K562 (cell line): ENCODE measurements around the gene CTIF. TPM values are rescaled to one million over a fixed set of nuclear protein-coding genes. Genes with fewer than 3 reads are reported as not detected.
A peak's percentile ranks its signal among the peaks of the same experiment; 100 is the strongest.

ENCODE experiments used
- ARID1B ChIP-seq: fragments of 450-650 bp; IDR thresholded peaks from 2 replicates; pipeline ENCODE4 v1.6.1; 2016; ENCODE audit warnings: antibody characterized with exemption, mild to moderate bottlenecking, inconsistent platforms
- BRD4 ChIP-seq: fragments of 200-600 bp; sonication (generic); IDR thresholded peaks from 2 replicates; pipeline ENCODE4 v1.6.1; 2017; ENCODE audit warnings: inconsistent platforms
- CBX2 ChIP-seq: fragments of 200-600 bp; sonication (generic); IDR thresholded peaks from one replicate; pipeline ENCODE4 v1.6.1; 2012; ENCODE audit warnings: mild to moderate bottlenecking, low read length, inconsistent platforms; ENCODE audit not compliant: insufficient read depth, poor library complexity, severe bottlenecking
- CHCHD3 ChIP-seq: fragments of 250-450 bp; sonication (Bioruptor Pico); IDR thresholded peaks from 2 replicates; pipeline ENCODE4 v2.1.2; 2022; ENCODE audit warnings: mild to moderate bottlenecking
- ETV1 ChIP-seq: fragments of 450-650 bp; conservative IDR thresholded peaks from 2 replicates; pipeline ENCODE4 v1.6.1; 2016; ENCODE audit warnings: missing genetic modification characterization, control low read depth, low read depth, missing compliant biosample characterization
- FOS ChIP-seq: IDR thresholded peaks from 3 replicates; pipeline ENCODE4 v1.6.1; 2011; ENCODE audit not compliant: insufficient read length; ENCODE audit errors: extremely low read depth
- GTF2A2 ChIP-seq: IDR thresholded peaks from 2 replicates; pipeline ENCODE4 v1.6.1; 2016; ENCODE audit warnings: mild to moderate bottlenecking, missing genetic modification characterization, missing compliant biosample characterization
- HDAC6 ChIP-seq: IDR thresholded peaks from 2 replicates; pipeline ENCODE4 v1.6.1; 2012; ENCODE audit warnings: low read depth, mild to moderate bottlenecking, control low read depth, inconsistent platforms, low read length, moderate library complexity
- HDGF ChIP-seq: fragments of 450-650 bp; IDR thresholded peaks from 2 replicates; pipeline ENCODE4 v1.6.1; 2016
- JUND ChIP-seq, 2 experiments: IDR thresholded peaks; 2 replicates in 1 of 2; 3 replicates in 1 of 2; pipeline ENCODE4 v1.6.1; 2011; ENCODE audit warnings: borderline replicate concordance in 2 of 2, low read depth in 2 of 2, low read length in 2 of 2, improper control_type of control experiment in 1 of 2, missing biosample characterization in 1 of 2, missing genetic modification characterization in 1 of 2, missing genetic modification reagents in 1 of 2
- KDM1A ChIP-seq, 2 experiments: fragments of 450-650 bp; IDR thresholded peaks; 2 replicates each; pipeline ENCODE4 v1.6.1; 2016; ENCODE audit warnings: mild to moderate bottlenecking in 2 of 2
- MBD1 ChIP-seq: fragments of 250-450 bp; sonication (Bioruptor Pico); IDR thresholded peaks from 2 replicates; pipeline ENCODE4 v1.8.0; 2022; ENCODE audit warnings: inconsistent platforms
- MYNN ChIP-seq, 2 experiments: sonication (generic); formaldehyde crosslinking in 1 of 2; IDR thresholded peaks; 2 replicates each; pipeline versions ENCODE4 v1.5.0 to v1.6.1; 2016 to 2020; ENCODE audit warnings: antibody characterized with exemption in 1 of 2, missing genetic modification reagents in 1 of 2
- NCOA4 ChIP-seq: fragments of 450-650 bp; IDR thresholded peaks from 2 replicates; pipeline ENCODE4 v1.6.1; 2018; ENCODE audit warnings: mild to moderate bottlenecking; ENCODE audit not compliant: partially characterized antibody
- PTRF ChIP-seq: fragments of 450-650 bp; IDR thresholded peaks from 2 replicates; pipeline ENCODE4 v1.6.1; 2016; ENCODE audit warnings: mild to moderate bottlenecking, missing genetic modification characterization, missing compliant biosample characterization
- SNRNP70 ChIP-seq: fragments of 200-400 bp; formaldehyde crosslinking; optimal IDR thresholded peaks from 2 replicates; pipeline ENCODE3; 2017; ENCODE audit warnings: low read depth, low read length
- YY1 ChIP-seq, 3 experiments: IDR thresholded peaks; 2 replicates each; pipeline ENCODE4 v1.6.1; 2011; ENCODE audit warnings: low read length in 2 of 3, mild to moderate bottlenecking in 2 of 3, moderate library complexity in 2 of 3, borderline replicate concordance in 1 of 3, control low read depth in 1 of 3, low read depth in 1 of 3; ENCODE audit not compliant: insufficient read depth in 3 of 3, insufficient replicate concordance in 2 of 3, control insufficient read depth in 1 of 3, insufficient read length in 1 of 3; ENCODE audit errors: extremely low read depth in 1 of 3
- ZBTB11 ChIP-seq, 3 experiments: fragments of 200-800 bp in 1 of 3; fragments of 250-450 bp in 1 of 3; fragments of 450-650 bp in 1 of 3; sonication (Bioruptor Pico) in 1 of 3; sonication (Bioruptor generic) in 1 of 3; formaldehyde crosslinking in 1 of 3; IDR thresholded peaks; 2 replicates each; pipeline versions ENCODE4 v1.6.1 to v1.8.0; 2016 to 2022; ENCODE audit warnings: mild to moderate bottlenecking in 2 of 3, missing genetic modification characterization in 2 of 3, missing compliant biosample characterization in 1 of 3, moderate library complexity in 1 of 3
- ZBTB43 ChIP-seq: sonication (generic); formaldehyde crosslinking; IDR thresholded peaks from 2 replicates; pipeline ENCODE4 v1.8.0; 2023; ENCODE audit warnings: mild to moderate bottlenecking, missing genetic modification reagents
- ZNF124 ChIP-seq: sonication (generic); formaldehyde crosslinking; IDR thresholded peaks from 2 replicates; pipeline ENCODE4 v1.8.1; 2022; ENCODE audit warnings: missing genetic modification reagents
- ZNF143 ChIP-seq: sonication (generic); formaldehyde crosslinking; IDR thresholded peaks from 2 replicates; pipeline ENCODE4 v1.9.0; 2022; ENCODE audit warnings: mild to moderate bottlenecking, missing genetic modification reagents
- ZZZ3 ChIP-seq: fragments of 450-650 bp; IDR thresholded peaks from 2 replicates; pipeline ENCODE4 v1.6.1; 2016; ENCODE audit warnings: antibody characterized with exemption, mild to moderate bottlenecking, moderate library complexity
- polyA plus RNA-seq, 8 experiments: library from polyadenylated mRNA; depleted of rRNA in 4 of 8; stranded (reverse) in 5 of 8; unstranded in 3 of 8; fragments of >200 nt; fragmentation: Nextera tagmentation in 2 of 8; fragmentation: Illumina TruSeq in 1 of 8; extraction: Ambion mirVana in 2 of 8; extraction: Trizol in 1 of 8; gene quantifications; 2 replicates each; pipeline versions ENCODE4 v1.2.1 to v1.2.3, GENCODE V29; 2011 to 2014; ENCODE audit warnings: inconsistent platforms in 1 of 8, missing spikeins in 1 of 8
- total RNA-seq, 7 experiments: library from RNA; depleted of rRNA in 6 of 7; stranded (reverse); fragments of >200 nt in 6 of 7; fragmentation: Illumina TruSeq in 2 of 7; extraction: Trizol in 2 of 7; gene quantifications; 2 replicates each; pipeline versions ENCODE4 v1.2.1 to v1.2.3, GENCODE V29; 2011 to 2021; ENCODE audit warnings: low replicate concordance in 1 of 7

Gene CTIF
- total and polyA plus RNA-seq, 9 of the 15 experiments (the other 6 are each of a cell fraction or from before 2014, with no cell fraction given): 0.17 to 11.5 (median 2.2) TPM

GRCh38 chr18:48834413-48835031 is 295.7 kb downstream of the CTIF start (continued):
- TF ChIP-seq ZNF143: no peak
- TF ChIP-seq ZZZ3: no peak
- no peak for TF ChIP-seq ZBTB43 (CRISPR knock-in tag)
- TF ChIP-seq CBX2: no peak
- no peak for TF ChIP-seq ZNF124 (CRISPR knock-in tag)
- TF ChIP-seq ARID1B: no peak; the same call in 1 of the 2 replicates
- TF ChIP-seq PTRF (tag): no peak
- no peak for TF ChIP-seq ZBTB11 (CRISPR knock-in tag; IDR thresholded peaks at IDR 0.05)
- TF ChIP-seq JUND (IDR thresholded peaks at IDR 0.05; ENCODE audit: borderline replicate concordance, low read depth, low read length): peak; percentile 19; the same call in 1 of the 2 replicates
- TF ChIP-seq JUND (tag; IDR thresholded peaks at IDR 0.05; ENCODE audit: borderline replicate concordance, low read depth, low read length): no peak
- no peak for TF ChIP-seq HDGF
- no peak for TF ChIP-seq BRD4
- TF ChIP-seq GTF2A2: no peak
- TF ChIP-seq MYNN (IDR thresholded peaks at IDR 0.05): no peak
- TF ChIP-seq MYNN (CRISPR knock-in tag; IDR thresholded peaks at IDR 0.05): no peak
- TF ChIP-seq KDM1A (IDR thresholded peaks at IDR 0.05): peak; percentile 70 to 86
- TF ChIP-seq MBD1 (CRISPR knock-in tag): no peak
- no peak for TF ChIP-seq FOS
- no peak for TF ChIP-seq HDAC6
- no peak for TF ChIP-seq YY1 (IDR thresholded peaks at IDR 0.05; ENCODE audit: borderline replicate concordance in 1 of 3, control insufficient read depth in 1 of 3, extremely low read depth in 1 of 3, insufficient read depth in 3 of 3, insufficient read length in 1 of 3, insufficient replicate concordance in 2 of 3, low read depth in 1 of 3, low read length in 2 of 3)
- no peak for TF ChIP-seq SNRNP70
- no peak for TF ChIP-seq ETV1 (tag)
- no peak for TF ChIP-seq NCOA4
- no peak for TF ChIP-seq CHCHD3 (CRISPR knock-in tag)
